AG04450 (cell line): ENCODE data around the gene CAMK2D. TPM values are rescaled to one million over a fixed set of nuclear protein-coding genes. Genes with fewer than 3 reads are reported as not detected.

ENCODE experiments used
- CTCF ChIA-PET: fragments of 300-600, 350-600 bp; formaldehyde crosslinking; extraction: SDS; loops from one replicate; lab custom pipeline; 2022; ENCODE audit warnings: antibody characterized with exemption, inconsistent platforms; lab: Charles Lee
- POLR2A ChIA-PET: fragments of 350-600 bp; formaldehyde crosslinking; extraction: SDS; loops from one replicate; lab custom pipeline; 2021; ENCODE audit warnings: antibody characterized with exemption, inconsistent platforms; lab: Yijun Ruan, JAX
- DNase-seq: peaks from one replicate; pipeline ENCODE4 v3.0.0-alpha.2; 2011; ENCODE audit warnings: low read depth, low spot score
- H3K27ac ChIP-seq: one replicate; pipeline ENCODE4 v1.5.1; 2012; ENCODE audit warnings: low read depth, low read length, control low read depth
- H3K27me3 ChIP-seq: one replicate; pipeline ENCODE4 v1.6.0; 2012; ENCODE audit warnings: low read length; ENCODE audit not compliant: control insufficient read depth, insufficient read depth
- H3K4me3 ChIP-seq: 2 replicates; pipeline ENCODE4 v1.5.1; 2011; ENCODE audit warnings: mild to moderate bottlenecking, low read depth, low read length, control low read depth
- H3K9me3 ChIP-seq: 2 replicates; pipeline ENCODE4 v1.5.1; 2012; ENCODE audit warnings: low read length; ENCODE audit not compliant: control insufficient read depth, insufficient read depth
- CTCF ChIP-seq: IDR thresholded peaks from 2 replicates; pipeline ENCODE4 v1.5.1; 2011; ENCODE audit warnings: low read depth, low read length, control low read depth, inconsistent platforms
- polyA plus RNA-seq: library from polyadenylated mRNA; depleted of rRNA; stranded (reverse); fragments of >200 nt; gene quantifications from 2 replicates; pipeline ENCODE4 v1.2.3, GENCODE V29; 2011

Gene CAMK2D
- polyA plus RNA-seq, 1 experiment: 105 TPM

GRCh38 chr4:113440371-113440770, 321.2 kb downstream of the CAMK2D start:
- Histone ChIP-seq H3K27ac (no peak overlapping the region), H3K9me3 (no peaks in the 10 kb centered on the region), H3K4me3 (no peak overlapping the region), H3K27me3 (no peaks in the 10 kb centered on the region)
- CTCF ChIA-PET: no interaction called here
- DNase-seq: no peak
- TF ChIP-seq CTCF: no peak
- POLR2A ChIA-PET: no interaction called here

GRCh38 chr4:113438596-113438995, 322.9 kb downstream of the CAMK2D start:
- TF ChIP-seq CTCF: no peak
- POLR2A ChIA-PET: no interaction called here
- Histone ChIP-seq H3K4me3 (no peak overlapping the region), H3K27ac (no peak overlapping the region), H3K27me3 (no peaks in the 10 kb centered on the region), H3K9me3 (no peaks in the 10 kb centered on the region)
- CTCF ChIA-PET: no interaction called here
- DNase-seq: no peak

DNA sequence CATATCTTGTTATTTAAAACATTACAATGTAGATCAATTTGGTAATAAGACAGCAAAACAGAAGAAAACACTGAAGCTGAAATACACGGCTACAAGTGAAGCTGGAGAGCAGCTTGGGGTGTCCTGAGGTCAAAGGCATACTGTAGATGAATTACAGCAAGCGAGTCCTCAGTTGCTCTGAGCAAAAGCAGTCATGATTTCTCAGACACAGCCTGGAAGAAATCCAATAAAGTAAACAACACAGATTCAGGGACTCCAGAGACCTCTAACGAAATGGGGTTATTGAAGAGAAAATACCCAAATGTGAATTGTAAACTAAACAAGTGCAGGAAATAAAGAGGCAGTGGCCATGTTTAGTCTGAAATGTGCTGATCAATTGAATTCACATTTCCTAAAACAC, 324.4 kb downstream of the CAMK2D start:
- DNase-seq: no peak
- no peak for TF ChIP-seq CTCF
- ChIA-PET POLR2A (no interaction called here), CTCF (no interaction called here)
- Histone ChIP-seq H3K9me3 (no peaks in the 10 kb centered on the region), H3K27me3 (no peaks in the 10 kb centered on the region), H3K4me3 (no peak overlapping the region), H3K27ac (no peak overlapping the region)

DNA sequence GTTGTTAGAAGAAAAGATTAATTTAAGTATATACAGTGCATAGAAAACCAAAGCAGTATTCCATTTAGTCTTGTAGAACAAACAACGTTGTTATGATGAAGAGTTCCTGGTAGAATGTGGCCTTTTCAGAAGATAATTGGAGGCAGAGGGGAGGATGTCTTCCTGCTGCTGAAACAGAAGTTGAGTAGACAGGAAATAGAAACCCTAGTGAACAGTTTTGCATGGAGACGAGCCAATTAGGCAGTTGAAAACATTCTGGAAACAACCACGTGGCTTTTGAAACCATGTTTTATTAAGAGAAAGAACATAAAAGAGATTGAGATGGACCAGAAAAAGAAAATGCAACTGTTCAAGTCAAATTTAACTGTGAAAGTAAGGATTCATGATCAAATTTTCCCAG, 325.2 kb downstream of the CAMK2D start:
- Histone ChIP-seq H3K9me3 (no peaks in the 10 kb centered on the region), H3K27me3 (no peaks in the 10 kb centered on the region), H3K4me3 (no peak overlapping the region), H3K27ac (no peak overlapping the region)
- ChIA-PET POLR2A (interaction anchor here (0.8 kb wide), 1 partner anchor 32 kb away, joined by 5 read pairs; no protein-coding TSS in a partner anchor), CTCF (no interaction called here)
- TF ChIP-seq CTCF: no peak
- no peak for DNase-seq

GRCh38 chr4:113435893-113436292, 325.6 kb downstream of the CAMK2D start:
- no peak overlapping the region for H3K4me3 ChIP-seq
- no peak for TF ChIP-seq CTCF
- ChIA-PET POLR2A (interaction anchor here (0.8 kb wide), 1 partner anchor 32 kb away, joined by 5 read pairs; no protein-coding TSS in a partner anchor), CTCF (no interaction called here)
- H3K27me3 ChIP-seq: no peaks in the 10 kb centered on the region
- no peak overlapping the region for H3K27ac ChIP-seq
- no peak for DNase-seq
- H3K9me3 ChIP-seq: no peaks in the 10 kb centered on the region
